GM21723 (cell line): ENCODE measurements around the gene GPR132.
"Not testable (repeated sequence)": the region's sequence is repeated elsewhere in the genome, so short reads cannot be mapped to it uniquely, and the experiment has no call there.

Experiments used
- ATAC-seq: cut with Tn5 transposase; IDR thresholded peaks from one replicate; pipeline ENCODE4 v1.9.1; 2021; ENCODE audit warnings: mild to moderate bottlenecking, moderate library complexity; ENCODE audit not compliant: unreplicated experiment

The GPR132 gene

GRCh38 chr14:105045710-105046326, 19.4 kb downstream of the GPR132 start:
- peak; percentile 74 for ATAC-seq

GRCh38 chr14:105043641-105044040, 21.6 kb downstream of the GPR132 start:
- no peak for ATAC-seq

- no peak for ATAC-seq
Measured at GRCh38 chr14:105042813-105043212, 22.4 kb downstream of the GPR132 start.

GRCh38 chr14:105041841-105042765, 23.1 kb downstream of the GPR132 start:
- ATAC-seq = no peak

- no peak for ATAC-seq
Measured at GRCh38 chr14:105039458-105040205, 25.6 kb downstream of the GPR132 start.

GRCh38 chr14:105035616-105036015, 29.6 kb downstream of the GPR132 start:
- not testable (repeated sequence) for ATAC-seq

GRCh38 chr14:105034315-105035039, 30.8 kb downstream of the GPR132 start:
- ATAC-seq = no peak

GRCh38 chr14:105033412-105033900, 31.8 kb downstream of the GPR132 start:
- not testable (repeated sequence) for ATAC-seq

GRCh38 chr14:105032451-105032901, 32.8 kb downstream of the GPR132 start:
- ATAC-seq = not testable (repeated sequence)

- ATAC-seq = no peak
Measured at GRCh38 chr14:105030836-105031396, 34.3 kb downstream of the GPR132 start.

- no peak for ATAC-seq
Measured at GRCh38 chr14:105030194-105030593, 35.0 kb downstream of the GPR132 start.

- ATAC-seq = no peak
Measured at GRCh38 chr14:105029402-105029801, 35.8 kb downstream of the GPR132 start.

GRCh38 chr14:105028251-105028927, 36.8 kb downstream of the GPR132 start:
- ATAC-seq = no peak

- not testable (repeated sequence) for ATAC-seq
Measured at GRCh38 chr14:105027718-105028117, 37.5 kb downstream of the GPR132 start.

- ATAC-seq = no peak
Measured at GRCh38 chr14:105026802-105027563, 38.2 kb downstream of the GPR132 start.

- ATAC-seq = peak; percentile 29
Measured at GRCh38 chr14:105026033-105026785, 39.0 kb downstream of the GPR132 start.

GRCh38 chr14:105025429-105025828, 39.8 kb downstream of the GPR132 start:
- no peak for ATAC-seq
